DMS53 treated with DMSO at 0.1 percent for 48 hours (cell line): ENCODE results near the gene TMEM178B.

Experiments used
- DNase-seq: peaks from one replicate; lab custom pipeline; 2025; ENCODE audit not compliant: unreplicated experiment; lab: John Stamatoyannopoulos, UW

The TMEM178B gene

GRCh38 chr7:141512597-141512996 lies 438.7 kb downstream of the TMEM178B start:
- DNase-seq: no peak

DNA sequence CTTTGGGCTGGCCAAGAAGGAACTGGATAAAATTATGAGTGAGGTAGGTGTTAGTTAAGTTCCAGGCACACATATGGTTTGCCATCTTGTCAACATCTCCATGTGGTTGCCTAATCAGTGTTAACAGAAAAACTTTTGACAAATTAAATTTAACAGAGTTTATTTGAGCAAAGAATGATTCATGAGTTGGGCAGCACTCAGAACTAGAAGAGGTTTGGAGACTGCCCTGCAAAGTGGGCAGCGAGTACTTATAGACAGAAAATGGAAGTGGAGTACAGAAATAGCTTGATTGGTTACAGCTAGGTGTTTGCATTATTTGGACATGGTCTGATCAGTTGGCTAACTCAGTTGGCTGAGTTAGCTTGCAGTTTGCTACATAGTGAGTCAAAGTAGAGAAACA lies 439.9 kb downstream of the TMEM178B start:
- no peak for DNase-seq

DNA sequence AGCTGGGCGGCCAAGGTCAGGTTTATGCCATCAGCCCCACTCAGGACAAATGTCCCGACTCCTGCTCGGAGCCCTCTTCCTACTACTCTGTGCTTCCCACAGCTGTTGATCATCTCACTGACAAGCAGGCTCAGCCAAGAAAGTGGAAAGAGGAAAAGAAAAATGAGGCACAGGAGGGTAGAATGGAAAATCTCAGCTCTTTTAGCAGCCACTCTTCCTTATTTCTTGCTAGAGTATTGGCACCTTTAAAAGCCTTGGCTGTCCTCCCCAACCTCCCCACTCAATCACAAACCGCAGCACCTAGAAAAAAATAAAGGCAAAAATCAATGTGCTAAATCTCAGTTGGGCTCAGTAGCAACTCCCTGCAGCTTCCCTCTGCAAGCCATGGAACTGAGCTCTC lies 442.1 kb downstream of the TMEM178B start:
- DNase-seq: no peak

DNA sequence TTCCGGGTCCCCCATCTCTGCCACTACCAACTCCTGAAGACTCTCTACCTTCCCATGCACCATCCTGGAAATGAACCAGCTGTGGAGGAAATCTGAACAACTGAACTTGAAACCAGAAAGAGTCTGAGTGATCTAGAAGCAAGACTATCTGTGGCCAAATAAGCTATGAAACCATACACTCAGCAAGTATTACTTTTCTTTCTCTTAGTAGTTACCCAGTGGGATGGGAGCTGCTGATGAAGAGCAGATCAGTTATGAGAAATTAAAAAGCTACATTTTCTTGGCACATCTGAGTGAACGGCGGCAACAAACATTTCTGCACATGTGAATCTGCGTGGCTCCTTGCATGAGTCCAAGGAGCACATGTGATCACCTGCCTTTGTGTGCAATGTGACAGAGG lies 445.8 kb downstream of the TMEM178B start:
- DNase-seq: no peak

GRCh38 chr7:141522657-141523342 lies 448.9 kb downstream of the TMEM178B start:
- no peak for DNase-seq

- DNase-seq: no peak
Measured at GRCh38 chr7:141525973-141526514, 452.2 kb downstream of the TMEM178B start.

DNA sequence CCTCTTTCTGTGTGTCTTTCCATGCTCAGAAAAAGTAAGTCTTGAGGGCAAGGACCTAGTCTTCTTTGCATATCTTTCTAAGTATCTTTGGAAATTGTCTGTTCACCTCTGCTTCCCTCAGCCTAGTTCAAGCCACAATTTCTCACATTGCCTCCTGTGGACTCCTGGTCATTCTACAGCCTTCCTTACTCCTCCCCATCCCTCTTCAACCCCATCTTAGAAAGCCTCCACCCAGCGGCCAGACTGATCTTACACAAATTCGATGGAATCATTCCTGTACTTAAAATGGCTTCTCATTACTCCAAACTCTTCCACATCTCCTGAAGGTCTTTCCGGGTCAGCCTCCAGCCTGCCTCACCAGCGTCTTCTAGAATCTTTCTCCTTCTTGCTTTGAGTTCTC lies 453.2 kb downstream of the TMEM178B start:
- DNase-seq: no peak

DNA sequence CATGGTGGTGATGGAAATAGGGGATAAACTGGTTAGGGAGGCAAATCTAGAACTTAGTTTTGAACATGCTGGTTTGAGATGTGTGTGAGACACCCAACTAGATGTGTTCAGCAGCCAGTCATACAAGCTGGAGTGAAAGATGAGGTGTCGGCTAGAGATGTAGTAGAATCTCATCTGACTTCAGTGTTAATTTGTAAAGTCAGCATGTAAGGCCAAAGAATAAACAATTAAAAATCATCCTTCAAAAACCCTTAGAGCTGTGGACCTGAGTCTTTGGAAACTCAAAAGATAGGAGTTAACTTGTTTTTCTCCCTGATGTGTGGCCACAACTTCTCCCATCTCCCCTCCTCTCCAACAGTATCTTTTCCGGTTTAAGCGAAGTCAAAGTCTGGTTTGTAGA lies 454.5 kb downstream of the TMEM178B start:
- no peak for DNase-seq
